Prostate gland (tissue), 2 donors: ENCODE measurements around the gene LSM3. TPM values are rescaled to one million over a fixed set of nuclear protein-coding genes. Genes with fewer than 3 reads are reported as not detected.

ENCODE experiments used
- DNase-seq: peaks from one replicate; pipeline ENCODE4 v3.0.0-alpha.2; 2019; ENCODE audit warnings: low spot score
- H3K27ac ChIP-seq, 2 donors: fragments of 200-600 bp; sonication (generic); 2 replicates each; pipeline ENCODE4 v1.5.1; 2017 to 2019
- H3K27me3 ChIP-seq: fragments of 200-600 bp; sonication (generic); replicated peaks from 2 replicates; pipeline ENCODE4 v1.5.1; 2019; ENCODE audit not compliant: insufficient read depth
- H3K36me3 ChIP-seq, 2 donors: fragments of 200-600 bp; sonication (generic); 1 replicate in 1 of 2; 2 replicates in 1 of 2; pipeline versions ENCODE4 v1.5.1 to v1.8.1; 2017 to 2019
- H3K4me1 ChIP-seq: fragments of 200-600 bp; sonication (generic); replicated peaks from 2 replicates; pipeline ENCODE4 v1.5.1; 2019
- H3K4me3 ChIP-seq, 2 donors: fragments of 200-600 bp; sonication (generic); 2 replicates each; pipeline ENCODE4 v1.5.1; 2017 to 2019
- H3K9me3 ChIP-seq: fragments of 200-600 bp; sonication (generic); 2 replicates; pipeline ENCODE4 v1.5.1; 2017
- POLR2A ChIP-seq: fragments of 450-650 bp; IDR thresholded peaks from one replicate; pipeline ENCODE4 v1.6.1; 2016; ENCODE audit warnings: antibody characterized with exemption, mild to moderate bottlenecking
- POLR2AphosphoS5 ChIP-seq: sonication (generic); formaldehyde crosslinking; IDR thresholded peaks from one replicate; pipeline ENCODE4 v1.6.1; 2017; ENCODE audit warnings: antibody characterized with exemption
- WGBS: methylation state at CpG from one replicate; pipeline ENCODE4 v1.1.5; 2018; 5-methylcytosine and 5-hydroxymethylcytosine counted together
- intact Hi-C: fragments of 100-400 bp; cut with DNase I; formaldehyde crosslinking; loops from one replicate; pipeline ENCODE4 v1.14.2; 2022
- total RNA-seq, 2 donors: library from RNA; depleted of rRNA; stranded (reverse); fragments of >200 nt; gene quantifications; one replicate each; pipeline ENCODE4 v1.1.0, GENCODE V29; 2016
- TF ChIP-seq, protein P1 (sequence below), 4 experiments: fragments of 200-600 bp in 2 of 4; fragments of 450-650 bp in 2 of 4; sonication (generic) in 2 of 4; IDR thresholded peaks; 1 replicate in 3 of 4; 2 replicates in 1 of 4; pipeline ENCODE4 v1.5.1; 2016 to 2019; ENCODE audit warnings: antibody characterized with exemption in 4 of 4, mild to moderate bottlenecking in 2 of 4, moderate library complexity in 2 of 4

LSM3 gene
- total RNA-seq, 2 donors from 2014 or later, result 15.0 to 15.1 TPM

GRCh38 chr3:14244521-14245247, 66.1 kb downstream of the LSM3 start:
- Histone ChIP-seq H3K36me3 (no peaks in the 10 kb centered on the region), H3K27me3 (no peaks in the 10 kb centered on the region), H3K4me3 (no peak overlapping the region), H3K9me3 (no peaks in the 10 kb centered on the region), H3K4me1 (peaks cover 10% of the 10 kb centered on the region), H3K27ac (peak overlapping the region in 1 of 2 donors; percentile 33)
- DNase-seq, result no peak
- intact Hi-C loops, result no loop called here
- TF ChIP-seq POLR2A, result no peak
- TF ChIP-seq POLR2AphosphoS5, result no peak
- TF ChIP-seq, protein P1, sequence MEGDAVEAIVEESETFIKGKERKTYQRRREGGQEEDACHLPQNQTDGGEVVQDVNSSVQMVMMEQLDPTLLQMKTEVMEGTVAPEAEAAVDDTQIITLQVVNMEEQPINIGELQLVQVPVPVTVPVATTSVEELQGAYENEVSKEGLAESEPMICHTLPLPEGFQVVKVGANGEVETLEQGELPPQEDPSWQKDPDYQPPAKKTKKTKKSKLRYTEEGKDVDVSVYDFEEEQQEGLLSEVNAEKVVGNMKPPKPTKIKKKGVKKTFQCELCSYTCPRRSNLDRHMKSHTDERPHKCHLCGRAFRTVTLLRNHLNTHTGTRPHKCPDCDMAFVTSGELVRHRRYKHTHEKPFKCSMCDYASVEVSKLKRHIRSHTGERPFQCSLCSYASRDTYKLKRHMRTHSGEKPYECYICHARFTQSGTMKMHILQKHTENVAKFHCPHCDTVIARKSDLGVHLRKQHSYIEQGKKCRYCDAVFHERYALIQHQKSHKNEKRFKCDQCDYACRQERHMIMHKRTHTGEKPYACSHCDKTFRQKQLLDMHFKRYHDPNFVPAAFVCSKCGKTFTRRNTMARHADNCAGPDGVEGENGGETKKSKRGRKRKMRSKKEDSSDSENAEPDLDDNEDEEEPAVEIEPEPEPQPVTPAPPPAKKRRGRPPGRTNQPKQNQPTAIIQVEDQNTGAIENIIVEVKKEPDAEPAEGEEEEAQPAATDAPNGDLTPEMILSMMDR (IDR thresholded peaks at IDR 0.05), result no peak
- 78% methylated on average over 9 of the region's 9 CpGs for WGBS

DNA sequence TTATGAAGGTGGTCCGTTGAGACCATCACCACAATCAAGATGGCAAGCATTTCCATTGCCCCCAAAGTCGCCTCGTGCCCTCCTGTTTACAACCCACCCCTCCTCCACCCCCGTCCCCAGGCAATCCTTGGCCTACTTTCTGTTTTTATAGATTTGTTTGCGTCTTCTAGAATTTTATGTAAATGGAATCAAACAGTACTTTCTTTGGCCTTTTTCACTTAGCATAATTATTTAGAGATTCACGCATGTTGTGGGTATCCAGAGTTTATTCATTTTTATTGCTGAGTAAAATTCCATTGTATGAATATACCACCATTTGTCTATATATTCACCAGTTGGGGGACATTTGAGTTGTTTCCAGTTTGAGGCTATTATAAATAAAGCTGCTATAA, 66.6 kb downstream of the LSM3 start:
- H3K36me3 ChIP-seq, result no peaks in the 10 kb centered on the region
- 75% methylated on average over 6 of the region's 6 CpGs for WGBS
- TF ChIP-seq, protein P1 (IDR thresholded peaks at IDR 0.05), result no peak
- TF ChIP-seq POLR2A (no peak), POLR2AphosphoS5 (no peak)
- intact Hi-C loops, result no loop called here
- peaks cover 12% of the 10 kb centered on the region for H3K4me1 ChIP-seq
- no peak overlapping the region for H3K4me3 ChIP-seq
- DNase-seq, result no peak
- no peak overlapping the region for H3K27ac ChIP-seq
- H3K27me3 ChIP-seq, result no peaks in the 10 kb centered on the region
- no peaks in the 10 kb centered on the region for H3K9me3 ChIP-seq

GRCh38 chr3:14245822-14246221, 67.2 kb downstream of the LSM3 start:
- Histone ChIP-seq H3K4me1 (peaks cover 12% of the 10 kb centered on the region), H3K4me3 (no peak overlapping the region), H3K27ac (no peak overlapping the region), H3K27me3 (no peaks in the 10 kb centered on the region), H3K9me3 (no peaks in the 10 kb centered on the region), H3K36me3 (no peaks in the 10 kb centered on the region)
- TF ChIP-seq, protein P1 (IDR thresholded peaks at IDR 0.05), result no peak
- TF ChIP-seq POLR2A (no peak), POLR2AphosphoS5 (no peak)
- 89% methylated on average over 3 of the region's 3 CpGs for WGBS
- intact Hi-C loops, result no loop called here
- no peak for DNase-seq

GRCh38 chr3:14246414-14246813, 67.8 kb downstream of the LSM3 start:
- TF ChIP-seq, protein P1 (IDR thresholded peaks at IDR 0.05), result no peak
- no peak for TF ChIP-seq POLR2AphosphoS5
- no peak for TF ChIP-seq POLR2A
- peaks cover 12% of the 10 kb centered on the region for H3K4me1 ChIP-seq
- no peak overlapping the region for H3K27ac ChIP-seq
- no peaks in the 10 kb centered on the region for H3K27me3 ChIP-seq
- intact Hi-C loops, result no loop called here
- no peaks in the 10 kb centered on the region for H3K9me3 ChIP-seq
- H3K4me3 ChIP-seq, result no peak overlapping the region
- WGBS, result 76% methylated on average over 5 of the region's 5 CpGs
- no peaks in the 10 kb centered on the region for H3K36me3 ChIP-seq
- no peak for DNase-seq

DNA sequence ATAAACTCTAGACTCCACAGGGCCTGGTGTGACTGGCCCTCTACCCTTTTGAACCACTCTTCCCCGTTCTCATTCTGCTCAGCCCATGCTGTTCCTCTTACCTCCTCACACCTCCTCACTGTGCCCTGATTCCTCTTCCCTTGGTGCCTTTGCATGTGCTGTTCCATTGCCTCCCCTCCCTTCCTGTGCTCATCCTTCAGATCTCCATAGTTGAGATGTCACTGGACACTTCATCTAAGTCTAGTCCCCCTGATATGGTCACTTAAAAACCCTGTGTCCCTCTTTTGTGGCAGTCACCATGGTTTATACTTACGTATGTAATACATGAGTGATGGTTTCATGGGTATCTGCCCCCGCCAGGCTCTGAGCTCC, 69.8 kb downstream of the LSM3 start:
- Histone ChIP-seq H3K9me3 (no peaks in the 10 kb centered on the region), H3K4me1 (peaks cover 12% of the 10 kb centered on the region), H3K4me3 (no peak overlapping the region), H3K27ac (peak overlapping the region; percentile 72 to 81), H3K36me3 (no peaks in the 10 kb centered on the region), H3K27me3 (no peaks in the 10 kb centered on the region)
- DNase-seq, result no peak
- TF ChIP-seq POLR2A (no peak), POLR2AphosphoS5 (no peak)
- TF ChIP-seq, protein P1 (IDR thresholded peaks at IDR 0.05), result no peak
- 61% methylated on average over 3 of the region's 3 CpGs for WGBS
- intact Hi-C loops, result no loop called here
